Renal cortex interstitium (tissue), 11 donors: ENCODE results near the gene RHEX. TPM values are rescaled to one million over a fixed set of nuclear protein-coding genes. Genes with fewer than 3 reads are reported as not detected.

Source experiments
- DNase-seq, 11 donors: peaks; one replicate each; pipeline ENCODE4 v3.0.0-alpha.2; 2013; ENCODE audit warnings: low read depth in 9 of 11, low spot score in 4 of 11; ENCODE audit errors: extremely low read depth in 1 of 11
- polyA plus RNA-seq, 3 donors: library from polyadenylated mRNA; unstranded; fragments of 120-200 nt; gene quantifications; one replicate each; pipeline ENCODE4 v1.2.1, GENCODE V29; 2013; ENCODE audit not compliant: insufficient read length in 3 of 3

Gene RHEX
- polyA plus RNA-seq, 3 donors, result 2.9 to 4.5 (median 3.3) TPM

GRCh38 chr1:206133751-206134415 is 80.9 kb downstream of the RHEX start:
- no peak for DNase-seq

- no peak for DNase-seq
Observed at GRCh38 chr1:206135248-206135647, 82.3 kb downstream of the RHEX start.

GRCh38 chr1:206136241-206136640 is 83.3 kb downstream of the RHEX start:
- DNase-seq, result no peak

- DNase-seq, result peak in 1 of 11 donors; percentile 28
Observed at GRCh38 chr1:206142011-206142410, 89.0 kb downstream of the RHEX start.

DNA sequence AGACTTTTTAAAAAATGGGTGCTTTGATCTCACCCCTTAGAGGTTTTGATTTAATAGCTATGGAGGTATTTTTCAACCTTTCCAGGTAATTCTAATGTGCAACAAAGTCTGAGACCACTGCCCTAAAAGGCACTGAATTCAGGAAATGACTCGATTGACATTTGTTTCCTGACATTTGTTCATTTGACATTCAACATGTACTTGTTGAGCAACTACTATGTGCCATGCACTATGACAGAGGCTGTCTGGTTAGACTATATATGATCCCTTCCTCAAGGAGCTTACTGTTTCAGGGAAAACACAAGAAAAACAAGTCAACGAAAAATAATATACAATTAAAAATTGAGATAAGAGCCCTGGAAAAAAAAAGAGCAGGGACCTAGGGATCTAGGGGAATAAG is 89.8 kb downstream of the RHEX start:
- DNase-seq, result no peak

- peak in 3 of 11 donors; percentile 5 to 28 (median 12) for DNase-seq
Observed at GRCh38 chr1:206143537-206144172, 90.7 kb downstream of the RHEX start.

- DNase-seq, result no peak
Observed at GRCh38 chr1:206144605-206145004, 91.6 kb downstream of the RHEX start.

GRCh38 chr1:206145771-206146290 is 92.9 kb downstream of the RHEX start:
- no peak for DNase-seq

Other genes starting within 250 kb of the RHEX start
- 10 to 100 TPM; 31.2 to 32.5 (median 32.1) TPM for gene SLC41A1, start 240.0 kb upstream of the RHEX start, polyA plus RNA-seq
- gene PM20D1, start 203.0 kb upstream of the RHEX start, polyA plus RNA-seq, result 1 to 10 TPM in 1 of 3 donors, under 1 TPM in 2; 0.13 to 1.6 (median 0.67) TPM
- gene SLC26A9, start 109.7 kb upstream of the RHEX start, polyA plus RNA-seq, result under 1 TPM; 0.23 to 0.48 (median 0.42) TPM
- gene RAB7B, start 49.8 kb upstream of the RHEX start, polyA plus RNA-seq, result 1 to 10 TPM; 2.2 to 3.2 (median 3.1) TPM
- under 1 TPM; 0.10 to 0.23 (median 0.22) TPM for gene CTSE, start 29.3 kb upstream of the RHEX start, polyA plus RNA-seq
- gene AVPR1B, start 64.2 kb downstream of the RHEX start, polyA plus RNA-seq, result under 1 TPM; 0.79 to 0.95 (median 0.85) TPM
- 1 to 10 TPM; 4.6 to 6.2 (median 5.0) TPM for gene FAM72A, start 149.7 kb downstream of the RHEX start, polyA plus RNA-seq
- 10 to 100 TPM; 50.9 to 69.4 (median 56.5) TPM for gene SRGAP2, start 150.4 kb downstream of the RHEX start, polyA plus RNA-seq